Naive thymus-derived CD4-positive, alpha-beta T cell (primary cell): Measurements from ENCODE around the gene CCDC88A. TPM values are rescaled to one million over a fixed set of nuclear protein-coding genes. Genes with fewer than 3 reads are reported as not detected.
A peak's percentile ranks its signal among the peaks of the same experiment; 100 is the strongest.

Experiments
- ATAC-seq: fragments of 150-1000 bp; cut with Tn5 transposase; 2 replicates; pipeline ENCODE4 v1.10.0; 2021; ENCODE audit warnings: mild to moderate bottlenecking, moderate library complexity
- CTCF ChIA-PET: fragments of 350-600 bp; sonication (Branson Sonifier 250); formaldehyde crosslinking; loops from one replicate; lab custom pipeline; 2021; ENCODE audit warnings: antibody characterized with exemption; lab: Charles Lee
- POLR2A ChIA-PET: fragments of 350-600 bp; sonication (Branson Sonifier 250); formaldehyde crosslinking; loops from one replicate; lab custom pipeline; 2021; ENCODE audit warnings: antibody characterized with exemption, inconsistent platforms; lab: Charles Lee
- DNase-seq, 9 donors: peaks; one replicate each; pipeline versions ENCODE4 v3.0.0 to v3.0.0-alpha.2; 2020 to 2022; ENCODE audit warnings: mixed read lengths in 1 of 9
- H3K27ac ChIP-seq: one replicate; pipeline ENCODE4 v1.7.0; 2013; ENCODE audit warnings: mild to moderate bottlenecking, low read depth, low read length, moderate library complexity
- H3K27me3 ChIP-seq, 2 donors: one replicate each; pipeline ENCODE4 v1.7.0; 2013; ENCODE audit warnings: low read length in 2 of 2, mild to moderate bottlenecking in 2 of 2, moderate library complexity in 2 of 2; ENCODE audit not compliant: control insufficient read depth in 2 of 2, insufficient read depth in 2 of 2
- H3K36me3 ChIP-seq, 3 experiments: 1 replicate in 2 of 3; 2 replicates in 1 of 3; pipeline ENCODE4 v1.7.0; 2013; ENCODE audit warnings: low read length in 3 of 3, mild to moderate bottlenecking in 3 of 3, moderate library complexity in 1 of 3; ENCODE audit not compliant: insufficient read depth in 3 of 3, control insufficient read depth in 2 of 3
- H3K4me1 ChIP-seq, 2 donors: one replicate each; pipeline ENCODE4 v1.7.0; 2013; ENCODE audit warnings: low read length in 2 of 2, mild to moderate bottlenecking in 2 of 2, moderate library complexity in 1 of 2; ENCODE audit not compliant: control insufficient read depth in 2 of 2, insufficient read depth in 2 of 2
- H3K4me3 ChIP-seq: 2 replicates; pipeline ENCODE4 v1.7.0; 2013; ENCODE audit warnings: mild to moderate bottlenecking, low read length
- H3K9me3 ChIP-seq, 3 experiments: 1 replicate in 2 of 3; 2 replicates in 1 of 3; pipeline ENCODE4 v1.7.0; 2013; ENCODE audit warnings: low read length in 3 of 3; ENCODE audit not compliant: control insufficient read depth in 2 of 3
- H3K27ac Mint-ChIP-seq, 9 donors: one replicate each; pipeline ENCODE4 v1.8.0; 2020 to 2022; ENCODE audit warnings: mixed read lengths in 9 of 9, mild to moderate bottlenecking in 8 of 9, moderate library complexity in 5 of 9, inconsistent platforms in 2 of 9
- H3K27me3 Mint-ChIP-seq, 5 donors: one replicate each; pipeline ENCODE4 v1.8.0; 2021 to 2022; ENCODE audit warnings: mixed read lengths in 5 of 5, mild to moderate bottlenecking in 1 of 5
- H3K36me3 Mint-ChIP-seq, 5 donors: one replicate each; pipeline ENCODE4 v1.8.0; 2020 to 2022; ENCODE audit warnings: mixed read lengths in 5 of 5, mild to moderate bottlenecking in 3 of 5, inconsistent platforms in 1 of 5
- H3K4me1 Mint-ChIP-seq, 7 donors: one replicate each; pipeline ENCODE4 v1.8.0; 2020 to 2022; ENCODE audit warnings: mixed read lengths in 7 of 7, mild to moderate bottlenecking in 3 of 7, inconsistent platforms in 1 of 7
- H3K4me3 Mint-ChIP-seq, 10 donors: one replicate each; pipeline ENCODE4 v1.8.0; 2020 to 2022; ENCODE audit warnings: mild to moderate bottlenecking in 10 of 10, mixed read lengths in 10 of 10, moderate library complexity in 6 of 10, inconsistent platforms in 2 of 10
- H3K9me3 Mint-ChIP-seq, 11 donors: one replicate each; pipeline ENCODE4 v1.8.0; 2020 to 2022; ENCODE audit warnings: mixed read lengths in 11 of 11, mild to moderate bottlenecking in 4 of 11, inconsistent platforms in 1 of 11, moderate library complexity in 1 of 11
- intact Hi-C, 2 donors: fragments of 100-400 bp; cut with micrococcal nuclease; formaldehyde crosslinking; loops; one replicate each; pipeline ENCODE4 v1.15.1; 2023
- polyA plus RNA-seq, 2 donors: library from polyadenylated mRNA; unstranded; fragments of 300-500 nt; fragmentation: Illumina TruSeq; gene quantifications; one replicate each; pipeline ENCODE4 v1.2.3, GENCODE V29; 2021
- total RNA-seq, 6 experiments: library from RNA in 5 of 6; stranded (reverse) in 5 of 6; gene quantifications; 1 replicate in 5 of 6; 2 replicates in 1 of 6; pipeline ENCODE4 v1.2.3 and lab custom pipeline; 2021 to 2026

The CCDC88A gene
- total and polyA plus RNA-seq, 7 experiments from 2014 or later: 1.2 to 53.3 (median 15.9) TPM

DNA sequence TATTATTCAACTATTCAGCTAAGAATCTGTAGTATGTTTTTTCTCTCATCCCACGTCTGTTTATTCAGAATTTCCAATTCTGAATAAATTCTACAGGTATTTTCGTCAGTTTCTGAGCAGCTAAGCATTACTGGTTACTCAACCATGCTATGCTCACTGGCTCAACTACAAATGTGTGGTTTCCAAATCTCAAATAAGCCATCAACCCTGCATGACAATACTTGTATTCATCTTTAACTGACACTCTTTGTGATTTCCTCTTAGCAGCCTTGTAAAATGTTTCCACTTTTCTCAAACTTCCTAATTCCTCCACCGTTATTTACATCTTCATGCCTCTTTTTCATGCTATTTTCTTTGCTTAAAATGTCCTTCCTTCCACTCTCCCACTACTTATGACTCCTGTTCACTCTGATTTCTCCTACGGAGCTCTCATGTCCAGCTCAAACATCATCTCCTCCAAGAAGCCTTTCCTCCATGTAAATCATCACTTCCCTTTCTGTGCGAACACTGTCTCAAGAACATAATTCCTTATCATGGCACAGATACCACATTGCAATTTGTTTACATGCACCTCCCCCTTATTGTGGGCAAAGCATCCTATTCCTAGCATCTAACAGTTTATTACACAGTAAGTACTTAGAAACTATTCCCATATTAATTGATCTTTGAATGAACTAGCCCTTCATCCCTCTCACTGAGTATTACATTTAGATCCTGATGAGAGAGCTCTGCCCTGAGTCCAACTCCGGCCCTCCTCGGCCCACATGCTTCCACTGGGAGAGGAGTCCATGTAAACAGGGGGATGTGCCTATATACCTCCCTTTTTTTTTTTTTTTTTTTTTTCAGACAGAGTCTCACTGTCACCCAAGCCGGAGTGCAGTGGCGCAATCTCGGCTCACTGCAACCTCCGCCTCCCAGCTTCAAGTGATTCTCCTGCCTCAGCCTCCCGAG lies 10.5 kb downstream of the CCDC88A start:
- Histone ChIP-seq H3K9me3 (no peaks in the 10 kb centered on the region), H3K27ac (no peak overlapping the region), H3K36me3 (no peaks in the 10 kb centered on the region), H3K4me1 (no peaks in the 10 kb centered on the region), H3K4me3 (no peak overlapping the region), H3K27me3 (no peaks in the 10 kb centered on the region)
- Mint-ChIP-seq H3K36me3 (peaks cover 0 to 14% (median 5%) of the 10 kb centered on the region in 5 donors), H3K27ac (peak overlapping the region in 1 of 9 donors; percentile 33), H3K9me3 (no peaks in the 10 kb centered on the region), H3K27me3 (no peaks in the 10 kb centered on the region), H3K4me3 (no peak overlapping the region), H3K4me1 (peaks cover 0 to 10% (median 0%) of the 10 kb centered on the region in 7 donors)
- ATAC-seq (no peak), DNase-seq (no peak)
- POLR2A ChIA-PET: no interaction called here
- intact Hi-C loops: no loop called here
- CTCF ChIA-PET: no interaction called here

DNA sequence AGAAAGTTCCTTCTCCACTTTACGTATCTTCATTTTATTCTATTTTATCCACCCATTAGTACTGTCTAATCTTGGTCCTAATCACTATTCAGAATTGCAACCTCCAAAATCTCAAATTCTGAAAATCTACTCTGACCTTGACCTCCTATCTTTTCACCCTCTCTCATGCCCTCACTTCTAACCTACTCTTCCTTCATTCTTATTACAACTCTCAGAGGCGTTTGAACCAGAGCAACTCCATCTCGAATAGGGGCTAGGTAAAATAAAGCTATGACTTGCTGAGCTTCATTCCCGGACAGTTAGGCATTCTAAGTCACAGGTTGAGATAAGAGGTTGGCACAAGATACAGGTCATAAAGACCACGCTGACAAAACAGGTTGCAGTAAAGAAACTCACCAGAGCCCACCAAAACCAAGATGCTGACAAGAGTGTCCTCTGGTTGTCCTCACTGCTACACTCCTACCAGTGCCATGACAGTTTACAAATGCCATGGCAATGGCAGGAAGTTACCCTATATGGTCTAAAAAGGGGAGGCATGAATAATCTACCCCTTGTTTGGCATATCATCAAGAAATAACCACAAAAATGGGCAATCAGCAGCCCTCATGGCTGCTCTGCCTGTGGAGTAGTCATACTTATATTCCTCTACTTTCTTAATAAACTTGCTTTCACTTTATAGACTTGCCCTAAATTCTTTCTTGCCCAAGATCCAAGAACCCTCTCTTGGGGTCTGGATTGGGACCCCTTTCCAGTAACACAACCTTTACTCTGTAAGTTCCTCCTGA lies 11.4 kb downstream of the CCDC88A start:
- no peaks in the 10 kb centered on the region for H3K4me1 ChIP-seq
- no peaks in the 10 kb centered on the region for H3K27me3 ChIP-seq
- Mint-ChIP-seq H3K27ac (peak overlapping the region in 1 of 9 donors; percentile 37), H3K27me3 (no peaks in the 10 kb centered on the region), H3K4me1 (peaks cover 0 to 10% (median 0%) of the 10 kb centered on the region in 7 donors), H3K4me3 (no peak overlapping the region), H3K9me3 (no peaks in the 10 kb centered on the region), H3K36me3 (peaks cover 0 to 14% (median 5%) of the 10 kb centered on the region in 5 donors)
- no peaks in the 10 kb centered on the region for H3K9me3 ChIP-seq
- DNase-seq (no peak), ATAC-seq (no peak)
- no peaks in the 10 kb centered on the region for H3K36me3 ChIP-seq
- no peak overlapping the region for H3K27ac ChIP-seq
- H3K4me3 ChIP-seq: no peak overlapping the region
- intact Hi-C loops: no loop called here
- ChIA-PET CTCF (interaction anchor here (1.0 kb wide), 1 partner anchor 9 kb away, joined by 3 read pairs; no protein-coding TSS in a partner anchor), POLR2A (no interaction called here)

DNA sequence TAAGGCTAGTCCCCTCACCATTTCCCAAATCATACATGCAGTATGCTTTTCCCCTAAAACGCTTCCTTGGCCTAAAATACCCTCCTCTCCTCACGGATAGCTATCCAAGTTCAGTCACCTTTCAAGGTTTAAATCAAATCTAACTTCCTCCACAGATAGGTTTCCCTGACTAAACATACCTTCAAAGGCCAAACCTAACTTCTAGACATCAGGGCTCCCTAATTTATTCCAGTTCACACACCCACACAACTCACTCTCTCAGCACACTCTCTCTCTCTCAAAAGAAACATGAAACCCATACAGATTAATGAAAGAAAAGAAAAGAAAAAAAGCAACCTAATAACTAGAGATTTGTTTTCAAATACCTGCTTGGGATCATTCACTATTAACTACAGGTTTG lies 14.5 kb downstream of the CCDC88A start:
- H3K9me3 ChIP-seq: no peaks in the 10 kb centered on the region
- no peak overlapping the region for H3K4me3 Mint-ChIP-seq
- H3K27me3 Mint-ChIP-seq: no peaks in the 10 kb centered on the region
- intact Hi-C loops: no loop called here
- H3K4me3 ChIP-seq: no peak overlapping the region
- peaks cover 0 to 19% (median 8%) of the 10 kb centered on the region in 5 donors for H3K36me3 Mint-ChIP-seq
- no peaks in the 10 kb centered on the region for H3K27me3 ChIP-seq
- POLR2A ChIA-PET: no interaction called here
- H3K27ac ChIP-seq: no peak overlapping the region
- H3K9me3 Mint-ChIP-seq: no peaks in the 10 kb centered on the region
- DNase-seq: no peak
- CTCF ChIA-PET: interaction anchor here (0.7 kb wide), 1 partner anchor 57 kb away, joined by 3 read pairs; no protein-coding TSS in a partner anchor
- no peaks in the 10 kb centered on the region for H3K36me3 ChIP-seq
- H3K4me1 Mint-ChIP-seq: peaks cover 0 to 10% (median 0%) of the 10 kb centered on the region in 7 donors
- ATAC-seq: no peak
- H3K27ac Mint-ChIP-seq: no peak overlapping the region
- H3K4me1 ChIP-seq: no peaks in the 10 kb centered on the region

DNA sequence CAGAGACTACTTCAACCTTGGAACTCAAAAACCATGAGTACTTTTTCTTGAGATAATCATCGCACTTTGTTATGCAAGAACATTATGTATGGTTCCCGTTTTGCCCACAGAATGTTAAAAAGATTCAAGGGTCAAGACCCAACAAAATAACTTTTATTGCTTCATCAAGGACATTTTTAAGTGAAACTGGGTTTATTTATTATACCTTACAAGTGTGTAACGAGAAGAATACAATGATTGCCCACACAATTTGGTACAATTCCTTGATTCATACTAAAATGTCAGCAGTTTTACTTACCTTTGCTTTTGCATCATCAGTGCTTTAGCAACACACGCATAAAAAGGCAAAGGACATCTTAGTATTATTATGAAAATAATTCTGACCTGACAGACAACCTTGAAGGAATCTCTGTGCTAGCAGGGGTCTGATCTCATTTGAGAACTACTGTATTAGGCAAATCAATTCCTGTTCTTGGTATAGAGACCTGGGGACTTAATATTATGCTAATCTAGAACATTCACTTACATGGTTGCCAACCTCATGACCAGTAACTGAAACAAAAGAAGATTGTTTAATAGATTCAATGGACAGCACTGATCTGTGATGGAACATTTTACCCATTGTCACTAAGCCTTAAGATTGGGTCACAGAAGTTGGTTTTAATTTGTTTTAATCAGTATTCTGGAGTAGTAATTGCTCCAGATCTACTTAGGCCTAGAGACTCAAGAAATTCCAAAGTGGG lies 16.2 kb downstream of the CCDC88A start:
- Histone ChIP-seq H3K27ac (no peak overlapping the region), H3K4me1 (no peaks in the 10 kb centered on the region), H3K9me3 (no peaks in the 10 kb centered on the region), H3K36me3 (no peaks in the 10 kb centered on the region), H3K27me3 (no peaks in the 10 kb centered on the region), H3K4me3 (no peak overlapping the region)
- ChIA-PET POLR2A (no interaction called here), CTCF (no interaction called here)
- H3K4me3 Mint-ChIP-seq: no peak overlapping the region
- H3K27ac Mint-ChIP-seq: no peak overlapping the region
- H3K36me3 Mint-ChIP-seq: peaks cover 0 to 19% (median 8%) of the 10 kb centered on the region in 5 donors
- no peaks in the 10 kb centered on the region for H3K9me3 Mint-ChIP-seq
- no peaks in the 10 kb centered on the region for H3K27me3 Mint-ChIP-seq
- no peak for DNase-seq
- no peak for ATAC-seq
- H3K4me1 Mint-ChIP-seq: peaks cover 0 to 3% (median 0%) of the 10 kb centered on the region in 7 donors
- intact Hi-C loops: no loop called here

DNA sequence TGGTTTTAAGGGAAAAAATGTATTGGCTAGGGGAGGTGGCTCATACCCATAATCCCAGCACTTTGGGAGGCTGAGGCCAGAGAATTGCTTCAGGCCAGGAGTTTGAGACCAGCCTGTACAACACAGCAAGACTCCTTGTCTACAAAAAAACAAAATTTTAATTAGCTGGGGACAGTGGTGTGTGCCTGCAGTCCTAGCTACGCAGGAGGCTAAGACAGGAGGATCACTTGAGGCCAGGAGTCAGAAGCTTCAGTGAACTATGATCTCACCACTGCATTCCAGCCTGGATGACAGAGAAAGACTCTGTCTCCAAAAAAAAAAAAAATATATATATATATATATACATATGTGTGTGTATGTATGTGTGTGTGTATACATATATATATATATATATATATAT lies 18.5 kb downstream of the CCDC88A start:
- ATAC-seq: no peak
- H3K4me1 ChIP-seq: no peaks in the 10 kb centered on the region
- POLR2A ChIA-PET: interaction anchor here (0.6 kb wide), 1 partner anchor 1530 kb away, joined by 4 read pairs; no protein-coding TSS in a partner anchor
- intact Hi-C loops: no loop called here
- no peak for DNase-seq
- H3K27ac ChIP-seq: no peak overlapping the region
- H3K4me1 Mint-ChIP-seq: peaks cover 0 to 3% (median 0%) of the 10 kb centered on the region in 7 donors
- CTCF ChIA-PET: no interaction called here
- H3K9me3 ChIP-seq: no peaks in the 10 kb centered on the region
- H3K36me3 Mint-ChIP-seq: peaks cover 0 to 22% (median 5%) of the 10 kb centered on the region in 5 donors
- H3K27ac Mint-ChIP-seq: no peak overlapping the region
- no peaks in the 10 kb centered on the region for H3K27me3 ChIP-seq
- no peaks in the 10 kb centered on the region for H3K27me3 Mint-ChIP-seq
- no peak overlapping the region for H3K4me3 ChIP-seq
- H3K36me3 ChIP-seq: no peaks in the 10 kb centered on the region
- H3K9me3 Mint-ChIP-seq: peaks cover 0 to 2% (median 0%) of the 10 kb centered on the region in 11 donors
- no peak overlapping the region for H3K4me3 Mint-ChIP-seq

DNA sequence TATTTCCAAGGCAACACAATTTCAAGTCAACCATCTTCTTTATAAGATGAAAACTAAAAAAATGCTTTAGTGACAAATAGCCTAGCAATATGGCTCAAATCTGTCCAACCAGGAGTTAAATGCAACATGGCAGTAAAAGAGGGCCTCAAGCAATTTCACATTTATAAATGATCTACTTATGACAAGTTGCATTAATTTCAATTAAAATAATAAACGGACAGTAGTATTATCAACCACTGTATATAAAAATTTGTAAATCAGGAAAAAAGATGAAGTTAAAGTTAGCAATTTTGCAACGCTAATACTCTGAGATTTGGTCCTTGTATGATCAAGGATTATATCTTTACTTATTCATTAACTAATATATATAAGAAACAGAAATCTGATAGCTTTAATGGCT lies 19.3 kb downstream of the CCDC88A start:
- no peak overlapping the region for H3K27ac Mint-ChIP-seq
- ATAC-seq: no peak
- POLR2A ChIA-PET: no interaction called here

More for the DNA sequence above, 19.3 kb downstream of the CCDC88A start:
- Mint-ChIP-seq H3K27me3 (no peaks in the 10 kb centered on the region), H3K36me3 (peaks cover 0 to 21% (median 7%) of the 10 kb centered on the region in 5 donors), H3K9me3 (peaks cover 0 to 2% (median 0%) of the 10 kb centered on the region in 11 donors), H3K4me3 (no peak overlapping the region), H3K4me1 (peaks cover 0 to 3% (median 0%) of the 10 kb centered on the region in 7 donors)
- intact Hi-C loops: no loop called here
- DNase-seq: no peak
- H3K9me3 ChIP-seq: no peaks in the 10 kb centered on the region
- H3K4me1 ChIP-seq: no peaks in the 10 kb centered on the region
- H3K4me3 ChIP-seq: no peak overlapping the region
- CTCF ChIA-PET: no interaction called here
- H3K36me3 ChIP-seq: no peaks in the 10 kb centered on the region
- no peaks in the 10 kb centered on the region for H3K27me3 ChIP-seq
- no peak overlapping the region for H3K27ac ChIP-seq
